K562 (cell line): ENCODE data around the gene LHX3. TPM values are rescaled to one million over a fixed set of nuclear protein-coding genes. Genes with fewer than 3 reads are reported as not detected.

Experiments
- ATF3 ChIP-seq, 2 experiments: fragments of 450-650 bp in 1 of 2; sonication (generic) in 1 of 2; formaldehyde crosslinking in 1 of 2; IDR thresholded peaks in 1 of 2; conservative IDR thresholded peaks in 1 of 2; 2 replicates each; pipeline versions ENCODE4 v1.6.1 to v1.8.1; 2016 to 2023; ENCODE audit warnings: mild to moderate bottlenecking in 2 of 2, moderate library complexity in 2 of 2, inconsistent platforms in 1 of 2, missing genetic modification reagents in 1 of 2
- CEBPG ChIP-seq, 3 experiments: fragments of 200-800 bp in 1 of 3; sonication (Bioruptor generic) in 1 of 3; sonication (generic) in 1 of 3; formaldehyde crosslinking in 1 of 3; IDR thresholded peaks in 2 of 3; conservative IDR thresholded peaks in 1 of 3; 2 replicates each; pipeline versions ENCODE4 v1.6.1 to v1.8.0; 2016 to 2022; ENCODE audit warnings: missing compliant biosample characterization in 2 of 3, missing genetic modification characterization in 2 of 3, mild to moderate bottlenecking in 1 of 3, missing genetic modification reagents in 1 of 3
- EZH2 ChIP-seq: IDR thresholded peaks from 2 replicates; pipeline ENCODE4 v1.6.1; 2012; ENCODE audit warnings: low read depth, mild to moderate bottlenecking, inconsistent platforms, low read length, borderline replicate concordance
- NR2C2 ChIP-seq, 2 experiments: fragments of 200-800 bp in 1 of 2; sonication (Bioruptor generic) in 1 of 2; sonication (generic) in 1 of 2; formaldehyde crosslinking in 1 of 2; IDR thresholded peaks; 2 replicates each; pipeline versions ENCODE4 v1.6.1 to v1.8.0; 2016 to 2022; ENCODE audit warnings: mild to moderate bottlenecking in 1 of 2, missing compliant biosample characterization in 1 of 2, missing genetic modification characterization in 1 of 2, missing genetic modification reagents in 1 of 2
- SMAD3 ChIP-seq: fragments of 450-650 bp; formaldehyde crosslinking; conservative IDR thresholded peaks from 2 replicates; pipeline ENCODE4 v1.4.0; 2020; ENCODE audit warnings: mild to moderate bottlenecking
- SMAD4 ChIP-seq: fragments of 250-450 bp; sonication (Bioruptor Pico); conservative IDR thresholded peaks from 2 replicates; pipeline ENCODE4 v1.8.0; 2021; ENCODE audit warnings: inconsistent platforms, mild to moderate bottlenecking, moderate library complexity
- TOE1 ChIP-seq, 2 experiments: fragments of 450-650 bp in 1 of 2; sonication (generic) in 1 of 2; formaldehyde crosslinking in 1 of 2; IDR thresholded peaks; 2 replicates each; pipeline versions ENCODE4 v1.7.1 to v1.8.0; 2016 to 2022; ENCODE audit warnings: borderline replicate concordance in 2 of 2, mild to moderate bottlenecking in 2 of 2, antibody characterized with exemption in 1 of 2, inconsistent platforms in 1 of 2, low read depth in 1 of 2, missing genetic modification reagents in 1 of 2, moderate library complexity in 1 of 2
- polyA plus RNA-seq, 8 experiments: library from polyadenylated mRNA; depleted of rRNA in 4 of 8; stranded (reverse) in 5 of 8; unstranded in 3 of 8; fragments of >200 nt; fragmentation: Nextera tagmentation in 2 of 8; fragmentation: Illumina TruSeq in 1 of 8; extraction: Ambion mirVana in 2 of 8; extraction: Trizol in 1 of 8; gene quantifications; 2 replicates each; pipeline versions ENCODE4 v1.2.1 to v1.2.3, GENCODE V29; 2011 to 2014; ENCODE audit warnings: inconsistent platforms in 1 of 8, missing spikeins in 1 of 8
- total RNA-seq, 7 experiments: library from RNA; depleted of rRNA in 6 of 7; stranded (reverse); fragments of >200 nt in 6 of 7; fragmentation: Illumina TruSeq in 2 of 7; extraction: Trizol in 2 of 7; gene quantifications; 2 replicates each; pipeline versions ENCODE4 v1.2.1 to v1.2.3, GENCODE V29; 2011 to 2021; ENCODE audit warnings: low replicate concordance in 1 of 7
- TF ChIP-seq, protein P1 (sequence below), 2 experiments: fragments of 450-650 bp; formaldehyde crosslinking in 1 of 2; IDR thresholded peaks; 2 replicates each; pipeline versions ENCODE4 v1.4.0 to v1.6.1; 2014 to 2020; ENCODE audit warnings: mild to moderate bottlenecking in 2 of 2, borderline replicate concordance in 1 of 2, low read depth in 1 of 2
- TF ChIP-seq, protein P2 (sequence below), 3 experiments: IDR thresholded peaks in 2 of 3; conservative IDR thresholded peaks in 1 of 3; 2 replicates each; pipeline ENCODE4 v1.5.1; 2011 to 2012; ENCODE audit warnings: low read length in 3 of 3, mild to moderate bottlenecking in 3 of 3, control low read depth in 2 of 3, improper control_type of control experiment in 1 of 3, inconsistent platforms in 1 of 3, low read depth in 1 of 3, mixed read lengths in 1 of 3, moderate library complexity in 1 of 3; ENCODE audit not compliant: insufficient read depth in 2 of 3

LHX3 gene
- total and polyA plus RNA-seq, 9 of the 15 experiments (the other 6 are each of a cell fraction or from before 2014, with no cell fraction given): 0.09 TPM; not detected in 8

DNA sequence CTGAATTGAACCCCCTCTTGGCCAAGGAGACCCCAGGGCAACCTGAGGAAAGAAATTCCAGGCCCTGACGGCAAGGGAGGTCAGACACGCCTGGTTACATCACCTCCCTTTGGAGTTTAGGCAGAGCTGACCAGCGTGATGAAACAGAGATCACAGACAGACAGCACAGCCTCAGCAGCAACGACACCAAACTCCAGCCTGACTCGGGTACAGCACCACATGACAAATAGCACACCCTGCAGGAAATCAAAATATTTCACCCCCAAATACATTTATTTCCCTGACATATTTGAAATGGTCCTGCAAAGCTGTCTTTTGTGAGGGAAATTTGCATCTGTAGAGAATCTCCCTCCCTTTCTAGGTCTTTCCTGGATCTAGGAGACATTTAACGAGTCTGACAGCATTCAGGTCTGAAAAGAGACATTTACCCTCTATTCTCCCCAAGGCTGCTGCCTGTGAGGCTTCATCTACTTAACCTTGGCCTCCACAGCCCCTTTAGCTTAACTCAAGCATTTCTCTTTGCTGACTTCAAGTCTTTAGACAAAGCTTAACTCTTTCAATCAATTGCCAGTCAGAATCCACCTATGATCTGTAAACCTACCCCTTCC is 38.1 kb upstream of the LHX3 start (continued):
- TF ChIP-seq, protein P1, sequence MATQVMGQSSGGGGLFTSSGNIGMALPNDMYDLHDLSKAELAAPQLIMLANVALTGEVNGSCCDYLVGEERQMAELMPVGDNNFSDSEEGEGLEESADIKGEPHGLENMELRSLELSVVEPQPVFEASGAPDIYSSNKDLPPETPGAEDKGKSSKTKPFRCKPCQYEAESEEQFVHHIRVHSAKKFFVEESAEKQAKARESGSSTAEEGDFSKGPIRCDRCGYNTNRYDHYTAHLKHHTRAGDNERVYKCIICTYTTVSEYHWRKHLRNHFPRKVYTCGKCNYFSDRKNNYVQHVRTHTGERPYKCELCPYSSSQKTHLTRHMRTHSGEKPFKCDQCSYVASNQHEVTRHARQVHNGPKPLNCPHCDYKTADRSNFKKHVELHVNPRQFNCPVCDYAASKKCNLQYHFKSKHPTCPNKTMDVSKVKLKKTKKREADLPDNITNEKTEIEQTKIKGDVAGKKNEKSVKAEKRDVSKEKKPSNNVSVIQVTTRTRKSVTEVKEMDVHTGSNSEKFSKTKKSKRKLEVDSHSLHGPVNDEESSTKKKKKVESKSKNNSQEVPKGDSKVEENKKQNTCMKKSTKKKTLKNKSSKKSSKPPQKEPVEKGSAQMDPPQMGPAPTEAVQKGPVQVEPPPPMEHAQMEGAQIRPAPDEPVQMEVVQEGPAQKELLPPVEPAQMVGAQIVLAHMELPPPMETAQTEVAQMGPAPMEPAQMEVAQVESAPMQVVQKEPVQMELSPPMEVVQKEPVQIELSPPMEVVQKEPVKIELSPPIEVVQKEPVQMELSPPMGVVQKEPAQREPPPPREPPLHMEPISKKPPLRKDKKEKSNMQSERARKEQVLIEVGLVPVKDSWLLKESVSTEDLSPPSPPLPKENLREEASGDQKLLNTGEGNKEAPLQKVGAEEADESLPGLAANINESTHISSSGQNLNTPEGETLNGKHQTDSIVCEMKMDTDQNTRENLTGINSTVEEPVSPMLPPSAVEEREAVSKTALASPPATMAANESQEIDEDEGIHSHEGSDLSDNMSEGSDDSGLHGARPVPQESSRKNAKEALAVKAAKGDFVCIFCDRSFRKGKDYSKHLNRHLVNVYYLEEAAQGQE (IDR thresholded peaks at IDR 0.05; ENCODE audit: borderline replicate concordance): peak; percentile 47
- TF ChIP-seq, protein P1 (CRISPR knock-in tag; IDR thresholded peaks at IDR 0.05; ENCODE audit: low read depth): no peak
- TF ChIP-seq TOE1 (IDR thresholded peaks at IDR 0.05; ENCODE audit: borderline replicate concordance) (no peak), TOE1 (CRISPR knock-in tag; IDR thresholded peaks at IDR 0.05; ENCODE audit: borderline replicate concordance, low read depth) (0 out of 2 replicates have a peak, but pooled peaks have one; percentile 31), NR2C2 (CRISPR knock-in tag; IDR thresholded peaks at IDR 0.05) (no peak), NR2C2 (tag; IDR thresholded peaks at IDR 0.05) (peak; percentile 33; the same call in 1 of the 2 replicates), ATF3 (IDR thresholded peaks at IDR 0.05) (peak; percentile 64; the same call in 1 of the 2 replicates), ATF3 (CRISPR knock-in tag; conservative IDR thresholded peaks at IDR 0.05) (no peak), SMAD4 (0 out of 2 replicates have a peak, but pooled peaks have one; percentile 25), CEBPG (CRISPR knock-in tag; IDR thresholded peaks at IDR 0.05) (no peak), CEBPG (tag; conservative IDR thresholded peaks at IDR 0.05 in 1 of 2, IDR thresholded peaks at IDR 0.05 in 1 of 2) (peak; percentile 31 to 77; a peak in 3 of 4 replicates), EZH2 (no peak), SMAD3 (CRISPR knock-in tag) (no peak)
- TF ChIP-seq, protein P2, sequence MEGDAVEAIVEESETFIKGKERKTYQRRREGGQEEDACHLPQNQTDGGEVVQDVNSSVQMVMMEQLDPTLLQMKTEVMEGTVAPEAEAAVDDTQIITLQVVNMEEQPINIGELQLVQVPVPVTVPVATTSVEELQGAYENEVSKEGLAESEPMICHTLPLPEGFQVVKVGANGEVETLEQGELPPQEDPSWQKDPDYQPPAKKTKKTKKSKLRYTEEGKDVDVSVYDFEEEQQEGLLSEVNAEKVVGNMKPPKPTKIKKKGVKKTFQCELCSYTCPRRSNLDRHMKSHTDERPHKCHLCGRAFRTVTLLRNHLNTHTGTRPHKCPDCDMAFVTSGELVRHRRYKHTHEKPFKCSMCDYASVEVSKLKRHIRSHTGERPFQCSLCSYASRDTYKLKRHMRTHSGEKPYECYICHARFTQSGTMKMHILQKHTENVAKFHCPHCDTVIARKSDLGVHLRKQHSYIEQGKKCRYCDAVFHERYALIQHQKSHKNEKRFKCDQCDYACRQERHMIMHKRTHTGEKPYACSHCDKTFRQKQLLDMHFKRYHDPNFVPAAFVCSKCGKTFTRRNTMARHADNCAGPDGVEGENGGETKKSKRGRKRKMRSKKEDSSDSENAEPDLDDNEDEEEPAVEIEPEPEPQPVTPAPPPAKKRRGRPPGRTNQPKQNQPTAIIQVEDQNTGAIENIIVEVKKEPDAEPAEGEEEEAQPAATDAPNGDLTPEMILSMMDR (IDR thresholded peaks at IDR 0.05 in 2 of 3, conservative IDR thresholded peaks at IDR 0.05 in 1 of 3; ENCODE audit: insufficient read depth in 2 of 3, low read depth in 1 of 3, low read length in 3 of 3): peak; percentile 24 to 49 (median 30); a peak in 3 of 6 replicates
